ENCODE results near the gene CAT.
A peak's percentile ranks its signal among the peaks of the same experiment; 100 is the strongest.

The CAT gene

GRCh38 chr11:34508524-34508923 is 69.8 kb downstream of the CAT start:
- Histone ChIP-seq H3K9ac (ENCODE audit: insufficient read length, low read depth) (no peak overlapping the region), H3K27me3 (ENCODE audit: insufficient read depth, insufficient read length) (peaks cover 4% of the 10 kb centered on the region), H3K4me1 (ENCODE audit: insufficient read depth, insufficient read length) (no peaks in the 10 kb centered on the region), H3K36me3 (ENCODE audit: insufficient read depth, insufficient read length, low read length) (no peaks in the 10 kb centered on the region), H3K4me3 (ENCODE audit: insufficient read length, low read depth) (no peak overlapping the region), H3K9me3 (ENCODE audit: insufficient read depth, low read length) (no peaks in the 10 kb centered on the region)
- no peak for TF ChIP-seq SUZ12 (IDR thresholded peaks at IDR 0.05; ENCODE audit: extremely low read depth, insufficient read depth, insufficient read length)
- no peak for TF ChIP-seq ZNF274 (IDR thresholded peaks at IDR 0.05; ENCODE audit: low read depth, low read length)
- TF ChIP-seq YY1 (IDR thresholded peaks at IDR 0.05; ENCODE audit: insufficient read depth, insufficient read length) = no peak
- DNase-seq (ENCODE audit: low read depth, low spot score) = no peak

GRCh38 chr11:34509336-34509876 is 70.7 kb downstream of the CAT start:
- TF ChIP-seq ZNF274 (IDR thresholded peaks at IDR 0.05; ENCODE audit: low read depth, low read length) = no peak
- TF ChIP-seq YY1 (IDR thresholded peaks at IDR 0.05; ENCODE audit: insufficient read depth, insufficient read length) = no peak
- no peak for TF ChIP-seq SUZ12 (IDR thresholded peaks at IDR 0.05; ENCODE audit: extremely low read depth, insufficient read depth, insufficient read length)
- DNase-seq (ENCODE audit: low read depth, low spot score) = no peak
- peaks cover 4% of the 10 kb centered on the region for H3K27me3 ChIP-seq (ENCODE audit: insufficient read depth, insufficient read length)
- H3K9ac ChIP-seq (ENCODE audit: insufficient read length, low read depth) = no peak overlapping the region
- no peaks in the 10 kb centered on the region for H3K9me3 ChIP-seq (ENCODE audit: insufficient read depth, low read length)
- no peak overlapping the region for H3K4me3 ChIP-seq (ENCODE audit: insufficient read length, low read depth)
- no peaks in the 10 kb centered on the region for H3K4me1 ChIP-seq (ENCODE audit: insufficient read depth, insufficient read length)
- no peaks in the 10 kb centered on the region for H3K36me3 ChIP-seq (ENCODE audit: insufficient read depth, insufficient read length, low read length)

- Histone ChIP-seq H3K27me3 (ENCODE audit: insufficient read depth, insufficient read length) (peaks cover 4% of the 10 kb centered on the region), H3K4me3 (ENCODE audit: insufficient read length, low read depth) (no peak overlapping the region), H3K9me3 (ENCODE audit: insufficient read depth, low read length) (no peaks in the 10 kb centered on the region), H3K9ac (ENCODE audit: insufficient read length, low read depth) (no peak overlapping the region), H3K36me3 (ENCODE audit: insufficient read depth, insufficient read length, low read length) (no peaks in the 10 kb centered on the region), H3K4me1 (ENCODE audit: insufficient read depth, insufficient read length) (no peaks in the 10 kb centered on the region)
- TF ChIP-seq ZNF274 (IDR thresholded peaks at IDR 0.05; ENCODE audit: low read depth, low read length) (no peak), SUZ12 (IDR thresholded peaks at IDR 0.05; ENCODE audit: extremely low read depth, insufficient read depth, insufficient read length) (no peak), YY1 (IDR thresholded peaks at IDR 0.05; ENCODE audit: insufficient read depth, insufficient read length) (no peak)
- no peak for DNase-seq (ENCODE audit: low read depth, low spot score)
Measured at GRCh38 chr11:34510218-34510617, 71.5 kb downstream of the CAT start.

GRCh38 chr11:34510673-34511072 is 71.9 kb downstream of the CAT start:
- H3K4me3 ChIP-seq (ENCODE audit: insufficient read length, low read depth) = no peak overlapping the region
- peaks cover 4% of the 10 kb centered on the region for H3K27me3 ChIP-seq (ENCODE audit: insufficient read depth, insufficient read length)
- no peaks in the 10 kb centered on the region for H3K9me3 ChIP-seq (ENCODE audit: insufficient read depth, low read length)
- DNase-seq (ENCODE audit: low read depth, low spot score) = no peak
- H3K36me3 ChIP-seq (ENCODE audit: insufficient read depth, insufficient read length, low read length) = no peaks in the 10 kb centered on the region
- TF ChIP-seq SUZ12 (IDR thresholded peaks at IDR 0.05; ENCODE audit: extremely low read depth, insufficient read depth, insufficient read length) (no peak), ZNF274 (IDR thresholded peaks at IDR 0.05; ENCODE audit: low read depth, low read length) (no peak), YY1 (IDR thresholded peaks at IDR 0.05; ENCODE audit: insufficient read depth, insufficient read length) (no peak)
- no peak overlapping the region for H3K9ac ChIP-seq (ENCODE audit: insufficient read length, low read depth)
- H3K4me1 ChIP-seq (ENCODE audit: insufficient read depth, insufficient read length) = no peaks in the 10 kb centered on the region

- Histone ChIP-seq H3K27me3 (ENCODE audit: insufficient read depth, insufficient read length) (peaks cover 4% of the 10 kb centered on the region), H3K9ac (ENCODE audit: insufficient read length, low read depth) (no peak overlapping the region), H3K4me3 (ENCODE audit: insufficient read length, low read depth) (no peak overlapping the region), H3K36me3 (ENCODE audit: insufficient read depth, insufficient read length, low read length) (no peaks in the 10 kb centered on the region), H3K4me1 (ENCODE audit: insufficient read depth, insufficient read length) (no peaks in the 10 kb centered on the region), H3K9me3 (ENCODE audit: insufficient read depth, low read length) (no peaks in the 10 kb centered on the region)
- no peak for TF ChIP-seq ZNF274 (IDR thresholded peaks at IDR 0.05; ENCODE audit: low read depth, low read length)
- no peak for TF ChIP-seq SUZ12 (IDR thresholded peaks at IDR 0.05; ENCODE audit: extremely low read depth, insufficient read depth, insufficient read length)
- no peak for TF ChIP-seq YY1 (IDR thresholded peaks at IDR 0.05; ENCODE audit: insufficient read depth, insufficient read length)
- peak; percentile 47 for DNase-seq (ENCODE audit: low read depth, low spot score)
Measured at GRCh38 chr11:34512840-34513681, 74.3 kb downstream of the CAT start.

- H3K4me3 ChIP-seq (ENCODE audit: insufficient read length, low read depth) = no peak within 1 kb of the TSS
Measured at GRCh38 chr11:34513682-34514449, 75.1 kb downstream of the CAT start, which contains the start of gene ELF5. TSS of gene ELF5 (minus strand) at chr11:34513794. CDS start at chr11:34505749, 8,045 bp downstream.

GRCh38 chr11:34514597-34514996 is 75.9 kb downstream of the CAT start:
- no peaks in the 10 kb centered on the region for H3K36me3 ChIP-seq (ENCODE audit: insufficient read depth, insufficient read length, low read length)
- H3K4me1 ChIP-seq (ENCODE audit: insufficient read depth, insufficient read length) = no peaks in the 10 kb centered on the region
- DNase-seq (ENCODE audit: low read depth, low spot score) = no peak
- no peak for TF ChIP-seq SUZ12 (IDR thresholded peaks at IDR 0.05; ENCODE audit: extremely low read depth, insufficient read depth, insufficient read length)
- TF ChIP-seq ZNF274 (IDR thresholded peaks at IDR 0.05; ENCODE audit: low read depth, low read length) = no peak
- TF ChIP-seq YY1 (IDR thresholded peaks at IDR 0.05; ENCODE audit: insufficient read depth, insufficient read length) = no peak
- no peaks in the 10 kb centered on the region for H3K9me3 ChIP-seq (ENCODE audit: insufficient read depth, low read length)
- no peak overlapping the region for H3K4me3 ChIP-seq (ENCODE audit: insufficient read length, low read depth)
- H3K27me3 ChIP-seq (ENCODE audit: insufficient read depth, insufficient read length) = peaks cover 4% of the 10 kb centered on the region
- no peak overlapping the region for H3K9ac ChIP-seq (ENCODE audit: insufficient read length, low read depth)

More at GRCh38 chr11:34513682-34514449, 75.1 kb downstream of the CAT start, which contains the start of gene ELF5:
- no peaks in the 10 kb centered on the region for H3K36me3 ChIP-seq (ENCODE audit: insufficient read depth, insufficient read length, low read length)
- no peak for DNase-seq (ENCODE audit: low read depth, low spot score)
- H3K4me1 ChIP-seq (ENCODE audit: insufficient read depth, insufficient read length) = no peaks in the 10 kb centered on the region
- H3K9ac ChIP-seq (ENCODE audit: insufficient read length, low read depth) = no peak within 1 kb of the TSS
- H3K27me3 ChIP-seq (ENCODE audit: insufficient read depth, insufficient read length) = peaks cover 4% of the 10 kb centered on the region
- H3K9me3 ChIP-seq (ENCODE audit: insufficient read depth, low read length) = no peaks in the 10 kb centered on the region
- TF ChIP-seq YY1 (IDR thresholded peaks at IDR 0.05; ENCODE audit: insufficient read depth, insufficient read length) = no peak
- no peak for TF ChIP-seq ZNF274 (IDR thresholded peaks at IDR 0.05; ENCODE audit: low read depth, low read length)

Measured in NT2/D1 (cell line).